ENCODE results near the gene PCSK4.

The PCSK4 gene

DNA sequence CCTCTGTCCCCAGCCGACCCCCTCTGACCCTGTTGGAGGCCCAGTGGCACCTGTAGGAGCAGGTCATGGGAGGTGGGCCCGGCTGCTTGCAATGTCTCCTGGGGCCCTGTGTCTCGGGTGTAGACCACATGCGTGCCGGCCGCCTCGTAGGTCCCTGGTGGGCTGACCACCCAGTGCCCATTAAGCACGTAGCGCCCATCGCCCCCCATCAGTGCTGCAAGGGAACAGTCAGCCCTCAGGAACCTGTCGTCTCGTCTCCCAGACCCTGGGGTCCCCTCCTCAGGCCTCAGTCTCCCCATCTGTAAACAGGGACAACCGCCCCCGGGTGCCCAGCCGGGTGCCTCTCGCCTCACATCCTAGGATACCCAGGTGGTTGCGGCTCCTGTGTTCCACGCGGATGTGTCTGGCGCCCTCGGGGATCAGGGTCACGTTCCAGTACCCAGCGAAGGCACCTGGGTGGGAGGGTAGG, 17.1 kb upstream of the PCSK4 start:
- TF ChIP-seq, protein P1, sequence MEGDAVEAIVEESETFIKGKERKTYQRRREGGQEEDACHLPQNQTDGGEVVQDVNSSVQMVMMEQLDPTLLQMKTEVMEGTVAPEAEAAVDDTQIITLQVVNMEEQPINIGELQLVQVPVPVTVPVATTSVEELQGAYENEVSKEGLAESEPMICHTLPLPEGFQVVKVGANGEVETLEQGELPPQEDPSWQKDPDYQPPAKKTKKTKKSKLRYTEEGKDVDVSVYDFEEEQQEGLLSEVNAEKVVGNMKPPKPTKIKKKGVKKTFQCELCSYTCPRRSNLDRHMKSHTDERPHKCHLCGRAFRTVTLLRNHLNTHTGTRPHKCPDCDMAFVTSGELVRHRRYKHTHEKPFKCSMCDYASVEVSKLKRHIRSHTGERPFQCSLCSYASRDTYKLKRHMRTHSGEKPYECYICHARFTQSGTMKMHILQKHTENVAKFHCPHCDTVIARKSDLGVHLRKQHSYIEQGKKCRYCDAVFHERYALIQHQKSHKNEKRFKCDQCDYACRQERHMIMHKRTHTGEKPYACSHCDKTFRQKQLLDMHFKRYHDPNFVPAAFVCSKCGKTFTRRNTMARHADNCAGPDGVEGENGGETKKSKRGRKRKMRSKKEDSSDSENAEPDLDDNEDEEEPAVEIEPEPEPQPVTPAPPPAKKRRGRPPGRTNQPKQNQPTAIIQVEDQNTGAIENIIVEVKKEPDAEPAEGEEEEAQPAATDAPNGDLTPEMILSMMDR (IDR thresholded peaks at IDR 0.05; ENCODE audit: extremely low read depth, missing control alignments), result no peak
- DNase-seq (ENCODE audit: low spot score), result no peak

DNA sequence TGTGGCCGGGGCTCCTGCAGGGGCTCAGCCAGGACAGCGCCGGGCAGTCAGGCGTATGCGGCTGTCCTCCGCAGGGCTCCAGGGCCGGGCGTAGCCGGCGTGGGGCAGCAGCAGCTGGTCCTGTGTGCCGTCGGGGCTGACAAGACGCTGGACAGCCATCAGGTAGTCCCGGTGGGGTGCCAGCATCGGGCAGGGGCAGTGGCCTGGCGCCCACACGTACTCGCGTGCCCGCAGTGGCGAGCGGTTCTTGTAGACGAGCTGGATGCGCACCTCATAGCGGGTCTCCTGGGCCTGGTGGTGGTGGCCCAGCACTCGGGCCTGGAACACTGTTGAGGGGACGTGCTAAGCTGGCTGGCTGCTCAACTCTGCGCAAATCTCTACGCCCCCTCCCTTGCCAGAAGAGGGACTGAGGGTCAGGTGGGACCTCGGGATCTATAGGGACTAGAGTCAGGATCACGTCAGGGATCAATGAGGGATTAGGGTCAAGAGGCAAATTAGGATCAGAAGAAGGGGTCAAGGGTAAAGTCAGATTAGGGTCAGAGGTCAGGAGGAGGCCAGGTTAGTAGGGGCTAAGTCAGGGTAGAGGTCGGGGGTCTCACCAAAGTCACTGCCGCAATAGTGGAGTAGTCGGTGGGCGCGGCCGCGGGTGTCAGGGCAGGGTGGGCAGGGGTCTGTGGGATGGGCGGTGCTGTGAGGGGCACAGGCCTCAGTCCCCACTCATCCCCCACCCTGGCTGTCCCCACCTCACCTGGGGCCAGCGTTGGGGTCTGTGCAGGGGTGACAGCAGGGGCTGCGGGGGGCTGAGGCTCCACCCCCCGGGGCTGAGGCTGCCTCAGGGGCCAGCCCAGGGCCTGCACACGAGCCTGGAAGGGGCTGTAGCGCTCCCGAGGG, 16.1 kb upstream of the PCSK4 start:
- TF ChIP-seq, protein P1 (IDR thresholded peaks at IDR 0.05; ENCODE audit: extremely low read depth, missing control alignments), result no peak

DNA sequence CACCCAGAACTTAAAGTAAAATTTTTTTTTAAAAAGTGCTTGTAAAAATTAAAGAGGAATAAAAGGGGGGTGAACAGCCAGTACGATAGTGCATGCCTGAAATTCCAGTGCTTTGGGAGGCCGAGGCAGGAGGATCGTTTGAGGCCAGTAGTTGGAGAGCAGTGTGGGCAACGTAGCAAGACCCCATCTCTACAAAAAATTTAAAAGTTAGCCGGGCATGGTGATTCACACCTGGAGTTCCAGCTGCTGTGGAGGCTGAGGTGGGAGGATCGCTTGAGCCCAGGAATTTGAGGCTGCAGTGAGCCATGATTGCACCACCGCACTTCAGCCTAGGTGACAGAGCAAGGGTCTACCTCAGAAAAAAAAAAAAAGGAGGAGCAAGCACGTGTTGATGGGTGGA, 14.9 kb upstream of the PCSK4 start:
- no peak for DNase-seq (ENCODE audit: low spot score)
- TF ChIP-seq, protein P1 (IDR thresholded peaks at IDR 0.05; ENCODE audit: extremely low read depth, missing control alignments), result no peak

More for the DNA sequence above, 16.1 kb upstream of the PCSK4 start:
- DNase-seq (ENCODE audit: low spot score), result no peak

DNA sequence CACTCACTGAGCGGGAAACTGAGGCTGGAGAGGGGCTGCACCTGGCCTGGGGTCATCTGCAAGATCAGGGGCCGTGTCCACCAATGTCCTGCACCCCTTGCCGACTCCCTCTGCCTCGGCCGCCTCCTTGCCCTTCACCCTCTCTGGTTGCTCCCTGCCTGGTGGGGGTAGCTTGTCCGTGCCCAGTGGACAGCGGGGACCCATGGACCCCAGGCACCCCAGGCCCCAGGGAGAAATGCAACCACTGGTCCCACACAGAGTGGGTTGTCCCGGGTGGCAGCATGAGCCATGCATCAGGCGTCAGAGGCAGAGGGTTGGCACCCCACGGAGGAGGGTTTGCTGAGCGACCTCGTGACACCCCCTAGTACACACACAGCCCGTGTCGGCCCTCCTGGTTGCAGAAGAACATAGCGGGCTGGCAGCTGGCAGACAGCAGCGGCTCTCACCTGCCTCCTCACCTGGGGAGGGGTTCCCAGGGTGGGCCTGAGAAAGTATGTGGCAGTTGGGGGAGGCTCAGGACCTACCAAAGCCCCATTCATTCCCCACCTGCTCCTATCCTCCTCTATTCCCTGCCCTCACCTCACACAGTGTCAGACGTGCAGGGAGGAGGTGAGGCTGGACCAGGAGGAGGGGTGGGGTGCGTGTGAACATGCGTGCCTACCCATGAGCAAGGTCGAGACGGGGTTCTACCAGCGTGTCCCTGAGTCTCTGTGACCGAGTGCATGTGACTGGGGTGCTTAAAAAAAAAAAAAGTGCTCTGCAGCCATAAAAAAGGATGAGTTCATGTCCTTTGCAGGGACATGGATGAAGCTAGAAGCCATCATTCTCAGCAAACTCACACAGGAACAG, 14.0 kb upstream of the PCSK4 start:
- TF ChIP-seq, protein P1 (IDR thresholded peaks at IDR 0.05; ENCODE audit: extremely low read depth, missing control alignments), result no peak

DNA sequence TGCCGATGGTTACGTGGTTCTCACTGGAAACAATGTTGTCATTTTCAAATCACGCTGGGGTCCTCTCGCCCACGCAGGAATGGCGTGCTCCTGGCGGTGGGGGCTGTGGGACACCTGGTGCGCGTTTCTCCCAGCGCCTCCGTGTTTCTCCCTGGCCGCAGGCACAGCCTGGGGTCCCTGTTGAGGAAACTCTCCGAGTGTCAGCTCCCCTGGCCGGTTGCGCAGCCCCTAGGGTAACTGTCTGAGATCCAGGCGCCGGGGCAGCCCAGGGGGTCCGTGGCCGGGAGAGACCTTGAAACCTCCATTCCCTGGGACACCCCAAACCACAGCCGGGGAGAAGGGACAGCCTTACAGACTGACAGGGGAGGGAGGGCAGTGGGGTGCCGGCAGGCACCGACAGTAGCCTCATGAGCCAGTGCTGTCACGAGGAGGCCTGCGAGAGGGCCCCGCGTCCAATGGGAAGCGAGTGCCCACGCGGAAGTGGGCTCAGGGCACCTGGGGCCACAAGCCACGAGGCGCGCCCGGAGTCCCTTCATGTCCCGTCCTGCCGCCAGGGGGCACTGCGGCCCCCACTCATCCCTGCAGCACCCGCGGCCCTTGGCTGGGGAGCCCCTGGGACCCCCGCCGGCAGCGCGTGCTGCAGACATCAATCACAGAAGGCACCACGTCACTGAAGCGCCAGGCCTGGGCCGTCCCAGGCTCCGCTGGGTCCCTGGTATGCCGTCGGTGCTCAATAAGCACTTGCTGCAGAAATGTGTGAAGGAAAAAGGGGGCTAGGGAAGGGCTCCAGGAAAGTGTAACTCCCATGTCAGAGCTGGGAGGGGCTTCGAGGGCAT, 13.2 kb upstream of the PCSK4 start:
- peak; percentile 84 for DNase-seq (ENCODE audit: low spot score)
- TF ChIP-seq, protein P1 (IDR thresholded peaks at IDR 0.05; ENCODE audit: extremely low read depth, missing control alignments), result peak; percentile 67

More for the DNA sequence above, 14.0 kb upstream of the PCSK4 start:
- no peak for DNase-seq (ENCODE audit: low spot score)

DNA sequence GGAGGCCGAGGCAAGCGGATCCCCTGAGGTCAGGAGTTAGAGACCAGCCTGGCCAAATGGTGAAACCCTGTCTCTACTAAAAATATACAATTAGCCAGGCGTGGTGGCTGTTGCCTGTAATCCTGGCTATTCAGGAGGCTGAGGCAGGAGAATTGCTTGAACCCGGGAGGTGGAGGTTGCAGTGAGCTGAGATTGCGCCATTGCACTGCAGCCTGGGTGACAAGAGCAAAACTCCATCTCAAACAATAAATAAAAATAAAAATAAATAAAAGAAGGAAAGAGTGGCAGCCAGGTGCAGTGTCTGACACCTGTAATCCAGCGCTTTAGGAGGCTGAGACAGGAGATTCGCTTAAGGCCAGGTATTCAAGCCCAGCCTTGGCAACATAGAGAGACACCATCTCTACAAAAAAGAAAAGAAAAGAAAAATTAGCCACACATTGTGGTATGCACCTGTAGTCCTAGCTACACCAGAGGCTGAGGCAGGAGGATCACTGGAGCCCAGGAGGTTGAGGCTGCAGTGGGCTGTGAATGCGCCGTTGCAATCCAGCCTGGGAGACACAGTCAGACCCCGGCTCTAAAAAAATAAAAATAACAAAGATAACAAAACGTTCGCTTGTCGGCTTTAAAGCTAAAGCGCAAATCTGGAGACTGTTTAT, 12.4 kb upstream of the PCSK4 start:
- no peak for DNase-seq (ENCODE audit: low spot score)
- TF ChIP-seq, protein P1 (IDR thresholded peaks at IDR 0.05; ENCODE audit: extremely low read depth, missing control alignments), result no peak

All from GM20000 (cell line).